Activated CD8-positive, alpha-beta memory T cell treated with anti-CD3 and anti-CD28 coated beads, Interleukin-2, amount 50 U/mL, for 1 hour (primary cell): ENCODE data around the gene SLC24A4.

Experiments used
- DNase-seq: peaks from one replicate; pipeline ENCODE4 v3.0.0-alpha.2; 2020; ENCODE audit errors: extremely low read depth

The SLC24A4 gene

DNA sequence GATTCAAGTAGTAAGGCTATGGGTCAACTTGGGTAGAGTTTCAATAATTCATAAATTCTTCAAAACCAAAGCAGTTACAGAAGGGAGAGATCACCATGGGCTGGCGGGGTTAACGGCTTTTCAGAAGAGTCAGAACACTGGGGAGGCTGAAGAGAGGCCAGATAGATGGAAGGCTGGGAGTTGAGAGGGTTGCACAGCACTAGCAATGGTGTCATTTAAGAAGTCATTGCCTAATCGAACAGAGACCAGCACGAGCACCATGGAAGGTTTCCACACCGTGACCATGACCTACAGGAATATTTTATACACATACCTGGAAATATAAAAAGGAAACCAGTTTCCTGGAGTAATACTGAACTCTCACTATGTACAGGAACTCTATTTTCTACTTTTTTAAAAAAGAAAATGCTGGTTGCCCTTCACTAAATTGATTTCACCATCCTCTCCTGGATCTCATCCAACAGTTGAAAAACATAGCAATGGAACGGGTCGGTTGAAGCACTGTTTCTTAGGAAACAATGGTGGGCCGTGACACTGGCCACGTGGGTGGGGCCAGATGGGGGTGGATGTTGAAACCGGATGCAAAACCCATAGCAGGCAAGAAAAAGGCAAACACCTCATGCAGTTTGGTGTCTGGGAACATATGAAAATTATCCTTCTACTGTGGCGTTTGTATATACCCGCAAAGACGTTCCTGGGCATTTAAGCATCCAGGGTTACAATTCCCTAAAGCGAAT lies 152.7 kb downstream of the SLC24A4 start:
- no peak for DNase-seq

DNA sequence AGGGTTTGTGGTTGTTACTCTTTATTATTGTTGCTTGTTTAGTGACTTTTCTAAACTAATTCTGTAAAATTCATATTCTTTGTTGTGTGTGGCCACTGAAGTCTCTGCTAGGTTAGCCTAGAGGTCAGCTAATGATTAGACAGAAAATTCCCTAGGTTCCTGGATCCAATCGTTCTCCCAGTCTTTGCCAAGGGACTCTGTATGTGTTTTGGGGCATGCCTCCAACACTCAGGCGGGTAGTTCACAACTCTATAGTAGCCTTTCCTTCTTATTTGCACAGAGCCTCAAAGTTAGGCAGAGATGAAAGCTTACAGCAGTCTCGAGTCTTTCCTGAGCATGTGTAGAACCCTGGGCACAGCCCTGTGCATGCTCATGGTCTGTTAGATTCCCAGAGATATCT lies 157.9 kb downstream of the SLC24A4 start:
- DNase-seq = no peak

DNA sequence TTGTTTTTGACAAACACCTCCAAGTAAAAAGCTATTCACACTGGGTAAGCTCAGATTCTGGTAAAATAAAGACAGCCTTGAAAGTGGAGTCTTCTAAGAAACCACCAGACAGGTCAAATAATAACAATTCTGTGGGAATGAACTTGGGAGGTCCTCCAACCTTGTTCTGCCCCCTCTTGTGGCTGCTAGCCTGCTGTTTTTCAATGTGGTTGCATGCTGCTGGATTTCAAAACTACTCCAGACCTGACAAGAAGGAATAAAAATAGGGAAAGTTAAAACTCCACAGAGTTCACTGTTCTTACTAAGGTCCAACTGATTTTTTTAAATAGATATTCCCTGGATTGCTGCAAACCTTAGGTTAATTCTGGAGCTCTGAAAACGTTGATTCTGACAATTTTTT lies 158.4 kb downstream of the SLC24A4 start:
- DNase-seq = no peak

DNA sequence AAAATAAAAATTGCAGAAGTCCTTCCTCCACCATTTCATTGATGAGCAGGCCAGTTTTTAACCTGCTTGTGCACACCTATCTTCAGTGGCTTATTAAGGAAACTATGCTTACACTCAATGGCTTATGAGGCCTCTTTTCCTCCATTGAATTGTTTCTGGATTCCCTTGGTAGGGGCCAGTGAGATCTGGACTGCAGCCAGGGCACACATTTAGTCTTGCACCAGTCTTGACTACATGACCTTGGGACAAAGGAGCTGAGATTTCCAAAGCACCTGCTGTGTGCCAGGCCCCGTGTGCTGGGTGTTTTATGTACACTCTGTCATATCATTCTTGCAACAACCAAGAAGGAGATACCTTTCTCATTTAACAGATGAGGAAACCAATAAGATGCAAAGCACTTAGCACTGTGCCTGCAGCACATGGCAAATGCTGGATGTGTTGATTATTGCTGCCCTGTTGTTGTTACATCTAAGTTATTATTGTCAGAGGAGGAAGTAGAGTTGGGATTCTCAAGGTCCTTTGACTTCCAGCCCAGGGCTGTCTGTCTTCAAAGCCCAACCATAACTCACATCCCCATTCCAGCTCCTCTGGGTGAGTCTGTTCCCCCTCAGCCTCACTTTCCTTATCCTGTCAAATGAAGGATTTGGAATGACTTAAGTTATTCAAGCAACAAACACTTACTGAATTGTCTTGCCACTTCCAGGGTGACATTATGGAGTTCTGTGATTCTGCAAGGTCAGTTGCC lies 159.0 kb downstream of the SLC24A4 start:
- DNase-seq = no peak

DNA sequence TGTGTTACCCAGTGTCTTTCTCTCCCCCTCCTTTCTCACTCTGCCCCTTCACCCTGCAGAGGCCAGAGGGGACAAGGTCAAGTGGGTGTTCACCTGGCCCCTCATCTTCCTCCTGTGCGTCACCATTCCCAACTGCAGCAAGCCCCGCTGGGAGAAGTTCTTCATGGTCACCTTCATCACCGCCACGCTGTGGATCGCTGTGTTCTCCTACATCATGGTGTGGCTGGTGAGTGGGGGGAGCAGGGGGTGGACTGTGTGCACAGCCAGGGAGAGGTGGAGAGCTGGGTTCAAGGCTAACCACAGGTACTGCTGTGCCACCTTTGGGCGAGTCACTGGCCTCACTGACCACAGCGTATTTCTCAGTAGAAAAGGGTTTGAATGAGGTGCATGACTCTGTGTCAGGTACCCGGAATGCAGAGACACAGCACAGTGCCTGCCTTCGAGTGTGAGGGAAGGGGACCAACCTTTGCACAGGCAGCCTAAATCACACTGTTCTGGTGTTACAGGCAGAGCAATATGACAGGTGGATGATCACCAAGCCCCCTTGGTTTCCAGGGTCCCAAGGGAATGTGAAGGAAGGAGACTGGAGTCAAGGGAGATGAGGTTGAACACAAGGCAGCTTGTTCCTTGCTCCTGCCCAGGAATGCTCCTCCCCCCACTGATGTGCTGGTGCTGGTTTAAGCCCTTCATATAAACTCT lies 159.8 kb downstream of the SLC24A4 start:
- no peak for DNase-seq

DNA sequence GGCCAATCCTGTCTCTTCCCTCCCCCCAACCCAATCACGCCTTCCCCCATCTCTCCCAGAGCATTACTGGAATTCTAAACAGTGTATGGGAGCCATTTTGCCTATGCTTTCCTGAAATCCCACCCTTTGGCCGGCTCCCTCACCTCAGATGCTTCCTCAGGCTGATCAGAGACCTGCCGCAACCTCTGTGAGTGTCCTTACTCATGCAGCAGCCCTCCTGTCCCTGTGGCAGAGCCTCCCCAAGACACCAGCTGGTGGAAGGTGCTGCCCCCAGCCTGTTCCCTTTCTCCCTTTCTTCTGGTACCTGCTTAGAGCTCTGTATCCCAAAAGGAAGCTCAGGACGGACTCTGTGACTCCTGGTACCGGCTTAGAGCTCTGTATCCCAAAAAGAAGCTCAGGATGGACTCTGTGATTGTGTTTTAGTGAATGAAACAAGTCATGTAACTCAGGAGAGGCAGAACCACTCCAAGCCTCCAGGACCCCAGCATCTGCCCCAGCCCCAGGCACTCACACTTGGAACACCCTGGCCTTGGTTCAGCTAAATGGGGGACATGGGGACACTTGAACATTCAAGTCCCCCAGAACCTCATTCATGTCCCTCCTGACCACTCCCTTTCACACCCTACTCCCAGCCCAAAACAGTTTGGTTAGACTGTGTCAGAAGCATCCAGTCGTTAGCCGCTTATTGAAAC lies 161.3 kb downstream of the SLC24A4 start:
- DNase-seq = no peak

DNA sequence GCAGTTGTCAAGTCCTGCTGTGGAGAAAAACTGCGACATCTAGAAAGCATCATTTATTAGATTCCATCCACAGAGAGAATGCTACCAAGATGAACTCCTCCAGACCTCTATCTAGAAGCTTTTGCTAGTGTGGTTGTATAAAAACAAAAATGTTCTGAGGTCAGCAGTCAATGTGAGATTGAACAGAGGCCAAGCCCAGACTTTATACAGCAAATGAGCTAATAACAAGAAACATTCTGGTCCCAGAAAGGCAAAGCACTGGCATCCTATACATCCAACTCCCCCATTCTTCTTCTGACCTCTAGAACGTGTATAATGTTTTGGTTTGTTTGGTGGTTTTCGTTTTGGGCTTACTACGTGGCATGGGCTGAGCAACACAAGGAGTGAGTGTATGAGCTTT lies 163.9 kb downstream of the SLC24A4 start:
- DNase-seq = no peak

DNA sequence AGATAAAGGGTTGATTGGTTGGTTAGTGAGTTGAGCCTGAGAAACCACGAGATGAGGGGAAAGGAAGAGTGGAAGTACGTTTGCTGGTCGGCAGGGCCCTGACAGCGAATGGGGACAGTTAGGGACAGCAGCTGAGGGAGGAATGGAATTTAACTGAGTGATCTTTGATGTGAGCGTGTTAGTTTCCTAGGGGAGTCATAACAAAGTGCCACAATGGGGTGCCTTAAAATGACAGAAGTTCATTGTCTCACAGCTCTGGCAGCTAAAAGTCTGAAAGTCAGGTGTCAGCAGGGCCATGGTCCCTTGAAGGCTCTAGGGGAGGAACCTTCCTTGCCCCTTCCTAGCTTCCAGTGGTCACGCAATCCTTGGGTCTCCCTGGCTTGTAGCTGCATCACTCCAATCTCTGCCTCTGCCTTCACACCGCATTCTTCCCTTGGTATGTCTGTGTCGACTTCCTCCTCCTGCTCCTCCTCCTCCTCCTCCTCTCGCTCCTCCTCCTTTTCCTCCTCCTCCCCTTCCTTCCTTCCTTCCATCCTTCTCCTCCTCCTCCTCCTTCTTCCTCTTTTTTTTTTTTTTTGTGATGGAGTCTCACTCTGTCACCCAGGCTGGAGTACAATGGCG lies 164.7 kb downstream of the SLC24A4 start:
- DNase-seq = no peak

DNA sequence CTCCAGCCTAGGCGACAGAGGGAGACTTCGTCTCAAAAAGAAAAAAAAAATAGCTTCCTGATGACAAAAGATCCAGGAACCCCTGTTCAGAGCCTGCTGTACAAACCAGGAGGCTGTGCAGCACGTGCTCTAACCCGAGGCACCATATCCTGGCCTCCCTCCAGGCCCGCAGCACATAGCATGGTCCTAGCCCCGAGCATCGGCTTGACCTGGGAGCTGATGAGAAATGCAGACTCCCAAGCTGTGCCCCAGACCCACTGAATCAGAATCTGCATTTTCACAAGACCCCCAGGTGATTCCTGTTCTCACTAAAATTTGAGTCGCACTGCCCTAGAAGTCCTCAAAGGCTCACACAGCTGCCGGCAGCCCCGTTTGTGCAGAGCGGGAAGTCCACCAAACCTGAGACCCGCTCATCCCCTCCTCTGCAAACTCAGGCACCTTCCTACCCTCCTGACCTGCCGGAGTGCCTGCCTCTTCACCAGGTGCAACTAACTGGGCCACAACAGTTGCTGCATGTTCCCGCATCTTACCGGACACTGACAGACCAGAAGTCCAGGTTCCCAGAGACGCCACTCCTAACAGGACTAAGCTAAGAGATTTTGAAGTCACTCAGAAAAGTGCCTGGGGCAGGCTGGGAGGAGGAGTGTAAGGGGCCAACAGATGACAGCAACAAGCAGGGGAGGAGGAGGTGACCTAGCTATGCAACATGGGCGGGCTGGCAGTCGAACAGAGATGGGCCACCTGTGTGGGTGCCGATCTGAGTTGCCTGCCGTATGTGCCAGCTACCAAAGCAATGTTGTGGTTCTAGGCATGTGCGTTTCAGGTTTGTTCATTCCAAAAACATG lies 166.7 kb downstream of the SLC24A4 start:
- no peak for DNase-seq

DNA sequence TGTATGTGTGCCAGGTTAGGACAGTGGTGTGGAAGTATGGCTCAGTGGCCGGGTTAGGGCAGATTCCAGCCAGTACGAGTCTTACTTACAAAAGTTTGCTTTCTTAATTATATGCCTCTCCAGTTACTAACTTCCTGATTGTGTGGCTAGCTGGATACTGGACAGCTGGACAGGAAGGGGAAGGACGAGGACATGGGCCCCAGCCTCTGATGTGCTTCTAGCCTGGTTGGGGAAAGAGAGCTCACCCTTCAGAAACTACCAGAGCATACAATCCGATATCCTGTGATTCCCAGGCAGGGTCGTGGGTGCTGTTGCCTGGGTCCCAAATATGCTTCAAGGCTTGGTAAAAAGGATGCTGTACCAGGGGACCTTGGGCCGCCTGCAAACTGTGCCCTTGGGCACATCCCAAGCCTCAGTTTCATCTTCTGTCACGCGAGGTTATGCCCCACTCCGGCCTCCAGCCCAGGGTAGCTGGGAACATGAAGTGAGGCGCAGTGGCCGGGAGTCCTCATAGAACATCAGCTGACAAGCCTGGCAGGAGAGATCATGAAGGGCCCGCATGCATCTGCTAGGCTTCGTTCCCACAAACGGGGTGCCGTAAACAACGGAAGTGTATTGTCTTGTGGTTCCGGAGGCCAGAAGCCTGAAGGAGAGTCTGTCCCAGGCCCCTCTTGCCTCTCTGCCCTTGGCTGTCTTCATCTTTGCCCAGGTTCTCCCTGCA lies 167.4 kb downstream of the SLC24A4 start:
- no peak for DNase-seq

DNA sequence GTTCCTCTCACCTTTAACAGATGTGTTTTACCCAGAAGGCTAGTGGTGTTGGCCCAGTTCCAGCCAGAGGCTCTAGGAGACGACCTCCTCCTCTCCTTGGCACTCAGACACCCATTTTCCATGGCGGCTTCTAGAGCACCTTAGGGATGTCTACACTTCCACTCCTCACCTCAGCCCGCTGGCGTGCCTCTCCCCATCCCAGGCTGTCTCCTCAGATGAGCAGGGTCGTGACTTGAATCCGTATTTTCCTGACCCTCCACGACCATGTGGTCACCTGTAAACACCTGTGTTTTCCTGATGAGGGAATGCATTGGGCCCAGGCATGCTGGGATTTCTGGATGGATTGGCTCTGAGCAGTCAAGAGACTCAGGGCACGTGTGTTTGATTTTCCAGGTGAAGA lies 168.8 kb downstream of the SLC24A4 start:
- no peak for DNase-seq

DNA sequence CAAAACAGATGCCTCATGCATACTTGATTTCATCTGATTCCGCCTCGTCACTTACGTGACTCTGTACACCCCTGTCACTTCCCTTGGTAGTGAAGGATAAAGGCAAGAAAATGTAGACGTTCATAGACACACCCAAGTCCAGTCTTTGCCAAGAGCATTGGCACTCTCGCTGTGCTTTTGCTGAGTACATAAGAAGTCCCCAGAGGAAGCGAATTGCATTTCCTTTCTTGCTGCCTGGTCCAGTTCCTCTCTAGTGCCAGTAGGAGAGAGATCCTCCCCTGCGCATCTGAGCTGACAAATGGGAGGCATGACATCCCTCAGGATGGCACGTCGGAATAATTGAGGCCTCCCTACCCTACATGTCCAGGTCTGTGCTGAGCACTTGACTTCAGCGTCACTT lies 169.3 kb downstream of the SLC24A4 start:
- no peak for DNase-seq

DNA sequence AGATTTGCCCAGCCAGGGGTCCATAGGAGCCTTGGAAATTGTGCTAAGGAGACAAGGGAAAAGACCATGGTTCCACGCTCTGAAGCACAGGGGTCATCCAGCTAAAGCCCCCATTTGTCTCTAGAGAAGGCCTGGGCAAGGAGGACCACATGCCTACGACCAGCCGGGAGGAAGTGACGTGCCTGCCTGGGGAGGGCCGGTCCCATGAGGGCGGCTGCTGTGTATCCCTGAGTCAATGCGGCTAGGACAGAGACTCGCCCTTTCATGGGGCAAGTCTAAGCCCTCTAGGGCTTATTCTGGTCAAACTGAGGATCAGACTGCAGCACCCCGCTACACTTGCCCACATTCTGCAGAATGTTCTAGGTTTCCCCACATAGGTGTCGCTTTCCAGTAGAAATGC lies 170.1 kb downstream of the SLC24A4 start:
- no peak for DNase-seq

DNA sequence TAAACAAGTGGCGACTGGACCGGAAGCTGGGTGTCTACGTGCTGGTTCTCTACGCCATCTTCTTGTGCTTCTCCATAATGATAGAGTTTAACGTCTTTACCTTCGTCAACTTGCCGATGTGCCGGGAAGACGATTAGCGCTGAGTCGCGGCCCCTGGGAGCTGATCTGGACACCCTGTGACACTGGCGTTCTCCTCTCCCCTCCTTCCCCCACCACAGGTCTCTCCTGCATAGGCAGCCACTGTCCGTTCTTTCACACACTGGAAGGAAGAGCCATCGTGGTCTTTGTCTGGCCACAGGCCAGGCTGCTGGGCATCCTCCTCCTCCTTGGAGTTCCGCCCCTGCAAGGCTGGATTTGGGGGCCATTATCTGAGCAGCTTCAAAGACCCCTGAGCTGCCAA lies 170.5 kb downstream of the SLC24A4 start:
- no peak for DNase-seq

DNA sequence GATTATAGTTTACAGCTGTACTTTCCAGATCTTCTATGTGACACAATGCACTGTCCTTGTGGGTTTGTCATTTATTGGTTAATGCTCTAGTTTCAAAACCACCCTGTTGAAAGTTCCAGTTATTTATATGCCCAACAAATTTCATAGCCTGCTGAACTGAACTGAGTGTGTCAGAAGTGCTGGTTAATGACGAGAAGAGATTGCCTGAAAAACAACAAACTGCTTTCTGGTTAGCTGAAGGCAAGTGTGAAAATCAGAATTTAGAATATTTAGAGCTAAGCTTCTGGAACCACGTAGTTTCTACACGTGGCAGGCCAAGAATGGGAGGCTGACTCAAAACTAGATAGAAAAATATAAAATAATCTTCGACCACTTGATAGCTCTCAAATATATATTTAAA lies 171.5 kb downstream of the SLC24A4 start:
- DNase-seq = no peak

DNA sequence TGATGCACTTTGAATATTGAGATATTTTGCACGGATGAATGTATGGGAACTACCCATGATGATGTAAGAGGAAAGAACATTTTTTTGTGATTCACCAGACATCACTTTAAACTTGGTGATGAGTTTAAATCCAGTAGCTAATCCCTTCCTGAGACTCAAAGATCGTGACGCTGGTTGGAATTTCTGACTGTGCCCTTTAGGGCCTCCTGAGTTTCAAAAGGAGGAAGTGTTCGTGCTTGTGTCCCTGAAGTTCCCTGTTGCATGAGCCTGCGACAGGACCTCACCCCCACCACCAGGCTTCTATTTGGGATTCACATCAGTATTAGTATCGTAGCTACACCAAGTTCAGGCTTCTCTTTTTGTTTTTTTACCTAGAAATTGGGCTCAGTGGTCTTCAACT lies 172.1 kb downstream of the SLC24A4 start:
- DNase-seq = no peak

DNA sequence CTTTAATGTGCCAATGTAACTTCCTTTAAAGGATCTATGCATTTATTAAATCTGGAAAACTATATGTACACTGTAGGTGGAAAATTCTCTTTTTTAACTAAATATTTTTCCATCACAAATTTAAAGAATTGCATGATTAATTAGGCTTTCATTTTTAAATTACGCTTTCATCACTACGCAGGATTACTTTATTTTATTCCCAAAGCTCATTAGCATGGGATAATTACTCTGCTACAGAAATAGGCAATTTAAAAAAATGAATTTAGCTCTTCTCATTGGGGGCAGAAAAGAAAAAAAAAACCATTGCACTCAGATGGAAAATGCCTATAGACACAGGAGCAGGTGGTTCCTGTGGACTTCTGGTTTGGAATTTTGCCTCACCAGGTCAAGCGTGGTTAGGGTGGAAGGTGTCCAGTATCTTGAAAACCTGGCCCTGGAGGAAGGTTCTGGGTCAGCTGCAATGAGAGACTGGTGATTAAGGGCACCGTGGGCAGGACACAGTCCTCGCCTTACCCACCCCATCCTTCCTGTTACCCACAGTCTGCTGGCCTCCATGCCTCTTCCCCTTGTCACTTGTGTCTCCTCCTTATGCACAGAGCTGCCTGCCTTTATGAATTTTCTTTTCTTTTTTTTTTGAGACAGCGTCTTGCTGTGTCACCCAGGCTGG lies 173.4 kb downstream of the SLC24A4 start:
- no peak for DNase-seq

DNA sequence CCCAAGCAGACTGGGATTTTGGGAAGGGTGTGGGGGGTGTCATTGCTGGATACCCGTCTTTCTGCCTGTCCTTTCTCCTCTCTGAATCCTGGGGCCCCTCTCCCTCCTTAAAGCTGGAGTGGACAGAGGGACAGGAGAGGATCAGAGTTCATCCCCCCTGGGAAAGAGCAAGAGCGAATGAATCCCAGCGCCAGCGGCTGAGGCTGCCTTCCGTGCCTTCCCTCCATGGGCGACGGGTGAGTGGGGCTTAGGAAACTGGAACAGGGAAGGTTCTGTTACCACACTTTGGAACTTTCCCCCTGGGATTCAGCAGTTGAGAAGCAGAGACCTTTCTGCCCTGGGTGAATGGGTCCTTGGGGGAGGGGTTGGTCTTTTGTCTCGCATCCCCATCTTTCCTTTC lies 174.4 kb downstream of the SLC24A4 start:
- no peak for DNase-seq

DNA sequence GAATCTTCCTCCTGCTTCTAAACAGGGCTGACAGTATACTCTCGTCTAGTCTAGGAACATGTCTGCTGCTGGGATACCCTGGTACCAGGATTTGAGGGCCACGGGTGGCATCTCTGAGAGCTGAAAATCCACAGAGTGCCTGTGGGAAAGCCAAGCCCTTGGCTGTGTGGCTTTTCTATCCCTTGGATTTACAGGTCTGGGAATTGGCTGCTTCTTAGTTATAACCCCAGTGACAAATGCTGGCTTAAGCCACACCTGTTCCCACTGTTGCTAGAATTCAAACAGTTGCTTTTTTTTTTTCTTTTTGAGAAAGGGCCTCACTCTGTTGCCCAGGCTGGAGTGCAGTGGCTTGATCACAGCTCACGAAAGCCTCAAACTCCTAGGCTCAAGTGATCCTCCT lies 176.3 kb downstream of the SLC24A4 start:
- DNase-seq = no peak

DNA sequence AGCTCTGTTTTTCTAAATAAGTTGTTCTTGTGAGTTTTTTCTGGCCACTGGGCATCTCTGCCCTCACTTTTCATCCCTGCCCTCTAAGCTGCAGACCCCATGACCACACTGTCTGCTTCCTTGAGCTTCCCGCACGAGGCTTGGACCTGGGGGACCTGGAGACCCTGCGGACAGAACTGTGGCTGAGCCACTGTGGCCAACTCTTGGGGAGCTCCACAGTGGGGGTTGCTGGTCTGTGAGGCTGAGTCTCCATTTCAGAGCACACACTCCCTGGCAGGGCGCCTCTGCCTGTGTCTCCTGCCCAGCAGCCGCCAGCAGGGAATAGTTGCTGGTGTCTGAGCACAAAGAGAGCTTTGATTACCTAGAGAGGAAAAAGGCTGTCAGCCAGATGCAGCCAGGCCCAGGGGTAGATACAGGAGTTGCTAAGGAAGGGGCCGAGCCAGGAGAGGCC lies 177.6 kb downstream of the SLC24A4 start:
- no peak for DNase-seq
